GM18508 (cell line): ENCODE measurements around the gene HYDIN.
"Not testable (repeated sequence)": the region's sequence is repeated elsewhere in the genome, so short reads cannot be mapped to it uniquely, and the experiment has no call there.

ENCODE experiments used
- ATAC-seq: cut with Tn5 transposase; IDR thresholded peaks from one replicate; pipeline ENCODE4 v1.9.1; 2021; ENCODE audit warnings: moderate number of reproducible peaks; ENCODE audit not compliant: insufficient read depth, unreplicated experiment

Gene HYDIN

GRCh38 chr16:71143246-71143645 lies 87.3 kb downstream of the HYDIN start:
- ATAC-seq, result not testable (repeated sequence)

DNA sequence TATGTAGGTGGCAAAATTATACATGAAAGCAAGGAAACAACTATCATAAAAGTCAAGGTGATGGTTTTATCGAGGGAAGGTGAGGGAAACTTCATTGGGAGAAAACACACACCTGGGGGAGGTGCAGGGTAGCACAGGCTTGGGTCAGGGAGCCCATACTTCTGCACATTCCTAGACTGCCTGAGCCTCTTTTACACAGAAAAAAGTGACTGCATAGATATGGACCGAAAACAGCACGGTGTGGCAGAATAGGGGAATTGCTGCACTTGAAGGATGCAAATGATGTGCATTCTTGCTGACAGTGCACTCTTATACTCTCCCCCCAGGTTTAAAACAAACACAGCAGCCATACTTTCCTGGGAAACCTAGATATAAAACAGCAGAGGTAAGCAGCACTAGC lies 120.0 kb downstream of the HYDIN start:
- not testable (repeated sequence) for ATAC-seq

DNA sequence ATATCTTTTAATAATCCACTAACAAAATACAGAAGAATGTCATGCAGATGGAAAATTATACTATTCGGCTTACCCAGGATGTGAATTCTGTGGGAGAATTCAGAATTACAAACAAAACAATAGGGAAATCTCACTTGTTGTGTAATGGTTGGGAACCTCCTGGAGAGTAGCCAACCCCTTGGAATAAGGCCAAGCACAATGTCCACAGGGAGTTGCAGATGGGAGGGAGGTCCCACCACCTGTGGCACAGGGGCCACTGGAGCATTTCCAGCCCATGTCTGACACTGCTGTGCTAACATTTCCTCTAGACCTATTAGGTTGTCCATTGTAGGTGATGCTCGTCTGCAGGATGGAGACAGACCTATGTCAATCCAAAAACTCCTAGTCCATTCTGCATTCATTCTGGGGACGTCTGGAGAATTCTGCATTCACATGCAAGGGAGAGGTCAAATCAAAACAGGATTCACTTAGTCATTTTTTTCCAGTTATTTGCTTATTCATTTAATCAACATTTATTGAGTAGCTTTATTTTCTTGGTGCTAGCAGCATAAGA lies 120.8 kb downstream of the HYDIN start:
- ATAC-seq, result not testable (repeated sequence)

DNA sequence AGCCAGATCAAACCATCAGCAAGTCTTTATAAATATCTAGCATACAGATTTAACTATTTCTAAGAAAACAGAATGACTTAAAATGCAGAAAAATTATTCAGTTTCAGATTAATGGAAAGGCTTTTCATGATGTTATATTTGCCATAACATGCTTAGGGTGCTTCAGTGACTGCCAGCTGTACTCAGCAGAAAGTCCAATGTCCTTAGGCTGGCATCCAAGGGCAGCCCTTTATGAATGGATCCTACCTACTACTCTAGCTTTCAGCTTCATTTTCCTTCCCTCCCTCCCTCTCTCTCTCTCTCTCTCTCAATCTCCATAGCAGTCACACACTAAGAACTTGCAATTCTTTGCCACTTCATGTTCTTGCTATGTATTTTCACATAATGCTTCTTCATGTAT lies 124.6 kb downstream of the HYDIN start:
- ATAC-seq, result not testable (repeated sequence)

DNA sequence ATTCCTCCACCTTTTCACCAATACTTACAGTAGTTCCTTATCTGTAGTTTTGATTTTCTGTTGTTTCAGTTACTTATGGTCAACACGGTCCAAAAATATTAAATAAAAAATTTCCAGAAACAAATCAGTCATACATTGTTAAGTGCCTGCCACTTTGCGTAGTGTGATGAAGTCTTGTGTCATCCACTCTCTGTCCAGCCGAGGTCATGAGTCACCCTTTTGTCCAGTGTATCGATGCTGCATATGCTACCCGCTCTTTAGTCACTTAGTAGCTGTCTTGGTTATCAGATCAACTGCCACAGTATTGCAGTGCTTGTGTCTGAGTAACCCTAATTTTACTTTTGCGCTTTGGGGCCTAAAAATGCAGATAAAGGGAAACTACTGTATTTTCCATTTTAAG lies 146.9 kb downstream of the HYDIN start:
- not testable (repeated sequence) for ATAC-seq

DNA sequence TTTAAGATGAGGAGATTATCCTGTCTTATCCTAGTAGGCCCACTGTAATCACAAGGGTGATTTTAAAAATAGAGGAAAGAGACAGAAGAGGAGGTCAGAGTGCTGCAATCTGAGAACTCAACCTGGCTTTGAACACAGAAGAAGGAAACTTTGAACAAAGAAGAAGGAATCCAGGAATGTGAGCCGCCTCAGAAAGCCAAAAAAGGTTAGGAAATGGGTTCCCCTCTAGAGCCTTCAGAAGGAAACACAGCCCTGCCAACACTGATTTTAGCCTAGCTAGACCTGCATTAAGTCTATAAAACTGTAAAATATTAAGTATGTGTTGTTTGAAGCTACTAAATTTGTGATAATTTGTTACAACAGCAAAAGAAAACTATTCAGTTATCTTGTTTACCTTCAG lies 149.7 kb downstream of the HYDIN start:
- ATAC-seq, result not testable (repeated sequence)

- ATAC-seq, result not testable (repeated sequence)
Observed at GRCh38 chr16:71080262-71080661, 150.3 kb downstream of the HYDIN start.

DNA sequence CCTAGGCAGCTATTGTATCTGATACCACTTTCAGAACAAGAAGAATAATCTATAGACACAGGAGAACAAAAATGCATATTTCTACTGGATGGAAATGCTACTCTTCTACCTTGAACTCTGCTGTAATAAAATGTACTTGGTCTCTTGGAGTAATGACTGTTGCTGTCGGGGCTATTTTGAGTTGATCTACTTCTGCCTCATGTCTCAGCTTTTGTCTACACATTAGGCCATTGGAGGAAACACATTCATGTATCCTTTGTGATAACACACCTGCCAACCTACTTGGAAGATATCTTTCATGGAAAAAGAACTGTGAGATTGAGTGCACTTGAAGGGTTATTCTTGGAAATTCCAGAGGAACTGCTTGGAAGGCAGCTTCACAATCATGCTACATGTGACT lies 159.9 kb downstream of the HYDIN start:
- ATAC-seq, result not testable (repeated sequence)

DNA sequence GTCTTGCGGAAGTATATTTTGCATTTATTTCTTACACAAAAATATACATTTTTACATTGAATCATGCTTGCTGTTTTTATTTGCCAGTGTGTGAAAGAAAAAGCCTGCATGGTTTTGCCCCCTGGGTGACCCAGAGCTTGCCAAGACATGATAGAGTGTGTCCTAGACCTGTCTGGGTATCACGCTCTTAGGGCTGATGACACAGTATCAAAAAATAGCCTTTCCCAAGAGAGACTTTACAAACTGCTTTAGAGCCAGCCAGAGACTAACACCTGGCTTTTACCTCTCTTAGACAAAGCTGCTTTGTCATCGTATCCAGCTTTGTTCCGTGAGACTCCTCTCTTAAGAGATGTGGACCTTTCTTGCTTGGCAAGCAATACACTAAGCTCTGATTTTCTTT lies 160.7 kb downstream of the HYDIN start:
- ATAC-seq, result not testable (repeated sequence)

DNA sequence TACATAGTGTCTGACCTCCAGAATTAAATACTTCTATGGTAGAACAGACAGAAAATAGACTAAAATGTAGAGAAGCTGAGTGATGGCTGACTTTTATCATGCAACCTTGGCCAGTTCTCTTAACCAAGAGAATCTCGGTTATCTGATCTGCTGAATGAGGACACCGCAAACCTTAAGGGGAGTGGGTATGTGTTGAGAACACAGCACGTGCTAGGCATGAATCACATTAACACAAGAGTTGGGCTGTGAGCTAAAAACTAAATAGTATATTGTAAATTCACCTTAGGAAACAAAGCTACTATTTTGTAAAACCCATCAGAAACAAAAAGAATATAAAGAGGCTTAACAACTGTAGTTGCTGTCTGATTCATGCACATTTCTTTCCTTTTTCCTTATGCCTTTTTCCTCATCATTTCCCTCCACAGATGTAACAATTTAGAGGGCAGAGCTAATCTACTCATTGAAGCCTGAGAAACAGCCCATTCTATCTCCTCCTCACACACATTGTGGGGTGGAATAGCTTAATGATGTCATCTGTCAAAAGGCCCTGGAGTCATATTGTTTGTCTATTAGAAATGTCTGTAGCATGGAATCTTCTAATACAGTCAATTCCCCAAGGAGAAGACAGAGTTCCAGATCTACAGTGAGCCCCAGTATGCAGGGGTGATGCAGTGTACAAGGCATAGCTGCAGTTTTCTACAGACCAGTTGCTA lies 176.5 kb downstream of the HYDIN start:
- not testable (repeated sequence) for ATAC-seq

DNA sequence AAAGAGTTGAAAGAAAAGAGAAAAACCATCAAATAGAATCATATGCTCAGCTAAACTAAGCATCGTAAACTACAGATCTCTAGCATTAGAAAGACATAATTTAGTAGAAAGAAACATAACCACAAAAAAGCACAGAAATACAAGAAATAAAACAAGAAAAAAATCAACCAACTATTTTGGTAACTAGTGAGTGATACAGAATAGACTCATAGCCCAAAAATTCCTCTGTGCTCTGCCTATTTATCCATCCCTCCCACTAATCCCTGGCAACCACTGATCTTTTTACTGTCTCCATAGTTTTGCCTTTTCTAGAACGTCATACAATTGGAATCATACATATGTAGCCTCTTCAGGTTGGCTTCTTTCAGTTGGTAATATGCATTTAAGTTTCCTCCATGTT lies 180.2 kb downstream of the HYDIN start:
- ATAC-seq, result not testable (repeated sequence)

DNA sequence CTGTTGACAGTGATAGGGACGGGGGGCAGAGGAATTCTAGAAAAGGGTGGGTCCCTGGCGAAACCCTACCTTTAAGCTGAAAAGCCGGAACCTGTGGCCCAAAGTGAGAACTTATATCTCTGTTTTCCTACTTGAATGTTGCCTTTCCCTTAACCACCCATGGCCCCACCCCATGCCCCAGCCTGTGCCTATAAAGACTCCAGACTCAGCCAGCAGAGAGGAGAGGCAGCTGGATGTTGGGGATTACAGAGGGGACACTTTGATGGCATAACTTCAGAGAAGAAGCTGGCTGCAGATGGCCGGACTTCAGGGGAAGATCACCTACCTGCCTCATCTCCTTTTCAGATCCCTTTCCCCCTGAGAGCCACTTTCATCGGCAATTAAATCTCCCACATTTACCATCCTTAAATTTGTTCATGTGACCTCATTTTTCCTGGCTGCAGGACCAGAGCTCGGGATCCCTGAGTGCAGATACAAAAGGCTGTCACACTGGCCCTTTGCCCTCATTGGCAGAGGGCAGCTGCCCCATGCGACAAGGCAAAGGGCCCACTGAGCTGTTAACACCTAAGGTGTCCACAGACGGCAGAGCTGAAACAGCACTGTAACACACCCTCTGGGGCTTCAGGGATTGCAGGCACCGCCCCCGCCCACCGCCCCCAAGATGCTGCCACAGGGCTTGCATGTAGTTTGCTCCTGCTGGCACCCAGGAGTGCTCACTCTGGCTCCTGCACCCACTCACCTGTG lies 191.0 kb downstream of the HYDIN start:
- ATAC-seq, result not testable (repeated sequence)

DNA sequence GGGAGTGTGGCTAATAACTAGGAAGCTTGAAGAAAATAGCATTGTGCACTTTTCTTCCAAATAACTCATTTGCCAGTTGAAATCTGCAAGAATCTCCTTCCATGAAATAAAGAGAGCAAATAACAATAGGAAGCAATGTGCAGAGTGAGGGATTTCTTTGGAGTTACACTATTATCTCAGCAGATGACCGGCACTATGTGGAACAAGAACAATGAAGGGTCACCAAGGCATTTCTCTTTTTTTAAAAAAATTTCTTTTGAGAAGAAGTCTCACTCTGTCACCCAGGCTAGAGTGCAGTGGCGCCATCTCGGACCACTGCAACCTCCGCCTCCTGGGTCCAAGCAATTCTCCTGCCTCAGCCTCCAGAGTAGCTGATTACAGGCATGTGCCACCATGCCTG lies 192.1 kb downstream of the HYDIN start:
- ATAC-seq, result not testable (repeated sequence)

GRCh38 chr16:71037987-71038386 lies 192.5 kb downstream of the HYDIN start:
- not testable (repeated sequence) for ATAC-seq

GRCh38 chr16:71028032-71028727 lies 202.3 kb downstream of the HYDIN start:
- ATAC-seq, result not testable (repeated sequence)

- ATAC-seq, result not testable (repeated sequence)
Observed at GRCh38 chr16:71027511-71027910, 203.0 kb downstream of the HYDIN start.

GRCh38 chr16:71023851-71024439 lies 206.6 kb downstream of the HYDIN start:
- not testable (repeated sequence) for ATAC-seq

DNA sequence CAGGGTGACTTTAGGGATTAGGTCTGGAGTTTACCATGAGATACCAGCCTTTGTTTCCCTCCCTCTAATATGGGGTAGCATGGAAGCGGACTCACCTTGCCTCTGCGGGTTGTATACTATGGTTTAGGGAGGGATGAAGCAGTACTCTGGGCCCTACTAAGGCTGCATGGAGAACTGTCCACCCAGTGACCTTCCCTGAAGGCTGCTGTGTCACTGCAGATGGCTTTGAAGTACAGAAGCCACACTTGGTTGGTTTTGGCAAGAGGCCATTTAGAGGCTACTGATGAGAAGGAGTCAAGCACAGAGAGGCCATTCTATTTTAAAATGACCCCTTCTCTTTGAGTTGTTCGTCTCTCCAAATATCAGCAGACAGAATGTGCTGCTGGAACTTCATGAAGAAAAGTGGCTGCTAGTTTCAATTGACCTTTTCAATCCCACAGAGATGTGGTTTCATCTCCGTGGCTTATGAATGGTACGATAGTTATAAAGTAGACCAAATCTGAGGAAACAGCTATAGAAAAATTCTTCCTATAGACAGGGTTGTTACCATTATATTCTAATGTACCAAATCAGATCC lies 208.5 kb downstream of the HYDIN start:
- not testable (repeated sequence) for ATAC-seq

- not testable (repeated sequence) for ATAC-seq
Observed at GRCh38 chr16:71019067-71019682, 211.3 kb downstream of the HYDIN start.
